ENCODE results near the gene L1TD1. TPM values are rescaled to one million over a fixed set of nuclear protein-coding genes. Genes with fewer than 3 reads are reported as not detected.
"Not testable (repeated sequence)": the region's sequence is repeated elsewhere in the genome, so short reads cannot be mapped to it uniquely, and the experiment has no call there.

Gene L1TD1, protein sequence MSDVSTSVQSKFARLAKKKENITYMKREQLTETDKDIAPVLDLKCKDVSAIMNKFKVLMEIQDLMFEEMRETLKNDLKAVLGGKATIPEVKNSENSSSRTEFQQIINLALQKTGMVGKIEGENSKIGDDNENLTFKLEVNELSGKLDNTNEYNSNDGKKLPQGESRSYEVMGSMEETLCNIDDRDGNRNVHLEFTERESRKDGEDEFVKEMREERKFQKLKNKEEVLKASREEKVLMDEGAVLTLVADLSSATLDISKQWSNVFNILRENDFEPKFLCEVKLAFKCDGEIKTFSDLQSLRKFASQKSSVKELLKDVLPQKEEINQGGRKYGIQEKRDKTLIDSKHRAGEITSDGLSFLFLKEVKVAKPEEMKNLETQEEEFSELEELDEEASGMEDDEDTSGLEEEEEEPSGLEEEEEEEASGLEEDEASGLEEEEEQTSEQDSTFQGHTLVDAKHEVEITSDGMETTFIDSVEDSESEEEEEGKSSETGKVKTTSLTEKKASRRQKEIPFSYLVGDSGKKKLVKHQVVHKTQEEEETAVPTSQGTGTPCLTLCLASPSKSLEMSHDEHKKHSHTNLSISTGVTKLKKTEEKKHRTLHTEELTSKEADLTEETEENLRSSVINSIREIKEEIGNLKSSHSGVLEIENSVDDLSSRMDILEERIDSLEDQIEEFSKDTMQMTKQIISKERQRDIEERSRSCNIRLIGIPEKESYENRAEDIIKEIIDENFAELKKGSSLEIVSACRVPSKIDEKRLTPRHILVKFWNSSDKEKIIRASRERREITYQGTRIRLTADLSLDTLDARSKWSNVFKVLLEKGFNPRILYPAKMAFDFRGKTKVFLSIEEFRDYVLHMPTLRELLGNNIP
- 1 to 10 TPM in 1 of 2 donors, under 1 TPM in 1; 0.27 to 4.7 TPM for total RNA-seq

DNA sequence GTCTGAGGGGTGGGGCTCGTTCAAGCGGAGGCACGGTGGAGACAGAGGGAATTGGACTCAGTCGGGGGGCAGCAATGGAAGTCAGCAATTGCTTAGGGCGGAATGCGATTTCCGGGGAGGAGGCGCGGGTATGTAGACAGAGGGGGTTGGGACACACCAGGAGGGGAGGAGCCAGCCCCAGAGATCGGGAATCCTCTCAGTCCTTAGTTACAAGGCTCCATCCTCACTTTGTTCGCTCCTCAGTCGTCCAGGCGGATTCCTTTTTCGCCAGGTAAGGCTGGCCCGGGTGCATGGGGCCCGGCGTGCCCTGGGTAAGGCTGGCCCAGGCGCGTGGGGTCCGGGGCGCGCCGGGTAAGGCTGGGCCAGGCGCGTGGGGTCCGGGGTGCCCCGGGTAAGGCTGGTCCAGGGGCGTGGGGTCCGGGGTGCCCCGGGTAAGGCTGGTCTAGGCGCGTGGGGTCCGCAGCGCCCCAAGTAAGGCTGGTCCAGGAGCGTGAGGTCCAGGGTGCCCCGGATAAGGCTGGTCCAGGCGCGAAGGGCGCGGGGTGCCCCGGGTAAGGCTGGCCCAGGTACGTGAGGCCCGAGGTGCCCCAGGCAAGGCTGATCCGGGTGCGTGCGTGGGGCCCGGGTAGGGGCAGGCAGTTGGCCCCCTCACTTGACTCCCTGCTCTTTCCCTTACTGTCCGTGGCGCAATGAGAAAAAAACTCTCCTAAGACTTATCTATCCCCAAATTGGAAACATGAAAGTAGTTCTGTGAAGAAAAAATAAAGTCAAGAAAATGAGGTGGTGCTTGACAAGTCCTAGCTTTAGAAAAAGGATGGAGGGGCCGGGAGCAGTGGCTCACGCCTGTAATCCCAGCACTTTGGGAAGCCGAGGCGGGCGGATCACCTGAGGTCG lies at the start of gene L1TD1:
Gene L1TD1 (plus strand): TSS at position 199 of the 894 bp plus-strand sequence. CDS start 11,780 bp downstream, outside the sequence.
- no peak for DNase-seq (ENCODE audit: low spot score)
- Histone ChIP-seq H3K36me3 (no peaks in the 10 kb centered on the region), H3K9me3 (no peaks in the 10 kb centered on the region), H3K4me3 (no peak within 1 kb of the TSS), H3K27me3 (replicated peaks; ENCODE audit: insufficient read depth) (peaks cover 3% of the 10 kb centered on the region), H3K27ac (no peak within 1 kb of the TSS), H3K4me1 (replicated peaks) (no peaks in the 10 kb centered on the region)
- TF ChIP-seq POLR2AphosphoS5 (IDR thresholded peaks at IDR 0.05) (no peak), POLR2A (IDR thresholded peaks at IDR 0.05) (no peak), CTCF (IDR thresholded peaks at IDR 0.05) (no peak)
- WGBS = 20% methylated on average over 53 of the region's 55 CpGs
- intact Hi-C loops (cut with DNase I) = no loop called here

DNA sequence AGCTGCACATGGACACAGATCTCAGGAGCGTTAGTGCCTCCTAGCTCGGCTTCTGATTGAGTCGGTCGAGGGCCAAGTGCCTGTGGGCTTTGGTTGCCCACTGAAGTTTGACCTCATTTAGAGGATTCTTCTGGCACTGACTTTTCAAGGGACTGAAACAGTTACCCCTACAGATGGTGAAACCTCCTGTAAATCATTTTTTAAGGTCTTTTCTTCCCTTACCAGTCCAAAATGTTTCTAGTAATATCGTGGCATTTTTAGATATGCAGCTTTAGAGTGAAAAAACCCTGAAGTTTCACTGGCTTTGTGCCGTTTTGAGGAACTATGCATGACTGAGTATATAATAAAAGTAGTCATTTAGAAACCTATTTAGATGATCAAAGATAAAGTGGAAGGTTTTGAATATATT lies 34.7 kb upstream of the L1TD1 start:
- H3K27me3 ChIP-seq (replicated peaks; ENCODE audit: insufficient read depth) = no peaks in the 10 kb centered on the region
- no peak for DNase-seq (ENCODE audit: low spot score)
- TF ChIP-seq POLR2A (IDR thresholded peaks at IDR 0.05) (no peak), CTCF (IDR thresholded peaks at IDR 0.05) (no peak), POLR2AphosphoS5 (IDR thresholded peaks at IDR 0.05) (no peak)
- no peaks in the 10 kb centered on the region for H3K9me3 ChIP-seq
- H3K4me1 ChIP-seq (replicated peaks) = no peaks in the 10 kb centered on the region
- H3K27ac ChIP-seq = no peak overlapping the region
- H3K36me3 ChIP-seq = no peaks in the 10 kb centered on the region
- 78% methylated on average over 6 of the region's 6 CpGs for WGBS
- intact Hi-C loops (cut with DNase I) = no loop called here
- H3K4me3 ChIP-seq = no peak overlapping the region

DNA sequence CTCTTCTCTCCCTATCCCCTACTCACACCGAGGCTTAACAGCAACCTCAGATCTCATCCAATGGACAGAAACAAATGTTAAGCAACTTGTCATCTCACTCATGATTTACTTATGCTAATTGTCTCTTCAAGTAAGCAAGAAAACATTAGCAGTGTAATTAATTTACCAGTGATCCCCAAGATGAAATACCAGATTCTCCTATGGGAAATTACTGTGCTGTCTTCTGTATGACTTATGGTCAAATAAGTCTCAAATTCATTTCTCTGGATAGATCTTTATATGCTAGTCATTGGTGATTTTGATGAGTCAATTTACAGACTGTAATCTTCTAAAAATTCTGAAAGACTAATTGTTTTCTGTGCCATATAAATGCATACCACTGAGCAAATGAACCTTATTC lies 32.9 kb upstream of the L1TD1 start:
- intact Hi-C loops (cut with DNase I) = no loop called here
- H3K4me3 ChIP-seq = no peak overlapping the region
- H3K27me3 ChIP-seq (replicated peaks; ENCODE audit: insufficient read depth) = no peaks in the 10 kb centered on the region
- H3K36me3 ChIP-seq = no peaks in the 10 kb centered on the region
- WGBS = 93% methylated on average over 1 of the region's 1 CpG
- no peak for DNase-seq (ENCODE audit: low spot score)
- H3K27ac ChIP-seq = no peak overlapping the region
- no peaks in the 10 kb centered on the region for H3K9me3 ChIP-seq
- TF ChIP-seq POLR2A (IDR thresholded peaks at IDR 0.05) (no peak), CTCF (IDR thresholded peaks at IDR 0.05) (no peak), POLR2AphosphoS5 (IDR thresholded peaks at IDR 0.05) (no peak)
- H3K4me1 ChIP-seq (replicated peaks) = no peaks in the 10 kb centered on the region

DNA sequence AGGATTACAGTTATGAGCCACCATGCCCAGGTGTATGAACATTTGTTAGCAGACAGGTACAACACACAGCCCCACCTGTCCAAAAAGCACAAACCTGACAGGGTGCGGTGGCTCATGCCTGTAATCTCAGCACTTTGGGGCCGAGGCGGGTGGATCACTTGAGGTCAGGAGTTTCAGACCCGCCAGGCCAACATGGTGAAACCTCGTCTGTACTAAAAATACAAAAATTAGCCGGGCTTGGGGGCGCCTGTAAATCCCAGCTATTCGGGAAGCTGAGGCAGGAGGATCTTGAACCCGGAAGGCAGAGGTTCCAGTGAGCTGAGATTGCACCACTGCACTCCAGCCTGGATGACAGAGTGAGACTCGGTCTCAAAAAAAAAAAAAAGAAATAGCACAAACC lies 24.3 kb upstream of the L1TD1 start:
- H3K27ac ChIP-seq; H3K4me3 ChIP-seq; H3K27me3 ChIP-seq (replicated peaks; ENCODE audit: insufficient read depth); H3K9me3 ChIP-seq; intact Hi-C loops (cut with DNase I); DNase-seq (ENCODE audit: low spot score); H3K4me1 ChIP-seq (replicated peaks); H3K36me3 ChIP-seq: not testable (repeated sequence)
- WGBS = 75% methylated on average over 10 of the region's 10 CpGs
